OCI-M2 (cell line): ENCODE results near the gene NCEH1.
A peak's percentile ranks its signal among the peaks of the same experiment; 100 is the strongest.
"Not testable (repeated sequence)": the region's sequence is repeated elsewhere in the genome, so short reads cannot be mapped to it uniquely, and the experiment has no call there.

Source experiments
- DNase-seq: peaks from one replicate; lab custom pipeline; 2025; ENCODE audit not compliant: unreplicated experiment; lab: John Stamatoyannopoulos, UW

Gene NCEH1

DNA sequence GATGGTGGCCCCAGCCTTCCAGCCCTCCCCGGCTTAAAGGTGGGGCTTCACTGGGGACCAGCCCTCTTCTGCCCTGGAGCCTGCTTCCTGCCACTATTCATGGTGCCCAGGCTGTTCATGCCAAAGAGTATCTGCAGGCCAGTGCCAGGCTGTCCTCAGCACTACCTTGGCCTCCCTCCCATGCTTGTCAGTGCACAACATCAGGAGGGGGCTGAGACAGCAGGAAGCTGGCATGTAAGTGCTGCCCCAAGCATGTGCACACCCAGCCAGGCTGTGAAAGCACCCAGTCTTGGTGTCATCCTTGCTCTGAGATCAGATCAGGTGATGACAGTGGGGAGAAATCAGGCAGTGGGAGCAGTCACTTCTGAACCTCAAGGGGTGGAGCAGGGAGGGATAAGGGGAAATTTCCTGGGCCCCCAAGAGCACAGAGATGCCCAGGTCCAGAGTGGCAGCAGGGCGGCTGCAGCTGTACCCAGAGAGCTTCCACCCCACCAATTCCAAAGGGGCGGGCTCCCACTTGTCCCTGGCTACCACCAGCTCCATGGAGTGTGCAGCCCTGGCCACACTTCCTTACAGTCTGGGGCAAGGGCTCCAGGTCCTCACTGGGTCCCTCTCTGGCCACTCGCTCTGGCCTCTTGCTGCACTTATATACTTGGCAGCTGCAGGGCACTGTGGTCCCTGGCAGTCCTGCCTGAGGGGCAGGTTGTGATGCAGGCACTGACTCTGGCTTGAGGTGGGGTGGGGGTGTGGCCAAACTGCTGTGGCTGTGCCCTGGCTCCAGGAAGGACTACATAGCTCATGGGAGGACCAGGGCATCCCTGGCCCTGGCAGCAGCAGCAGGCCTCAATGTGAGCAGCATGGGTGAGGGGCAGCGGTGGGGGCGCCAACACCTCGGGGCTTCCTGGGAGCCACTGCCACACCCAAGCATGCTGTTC is 96.3 kb downstream of the NCEH1 start:
- no peak for DNase-seq

- DNase-seq = no peak
Observed at GRCh38 chr3:172613845-172614244, 97.0 kb downstream of the NCEH1 start.

DNA sequence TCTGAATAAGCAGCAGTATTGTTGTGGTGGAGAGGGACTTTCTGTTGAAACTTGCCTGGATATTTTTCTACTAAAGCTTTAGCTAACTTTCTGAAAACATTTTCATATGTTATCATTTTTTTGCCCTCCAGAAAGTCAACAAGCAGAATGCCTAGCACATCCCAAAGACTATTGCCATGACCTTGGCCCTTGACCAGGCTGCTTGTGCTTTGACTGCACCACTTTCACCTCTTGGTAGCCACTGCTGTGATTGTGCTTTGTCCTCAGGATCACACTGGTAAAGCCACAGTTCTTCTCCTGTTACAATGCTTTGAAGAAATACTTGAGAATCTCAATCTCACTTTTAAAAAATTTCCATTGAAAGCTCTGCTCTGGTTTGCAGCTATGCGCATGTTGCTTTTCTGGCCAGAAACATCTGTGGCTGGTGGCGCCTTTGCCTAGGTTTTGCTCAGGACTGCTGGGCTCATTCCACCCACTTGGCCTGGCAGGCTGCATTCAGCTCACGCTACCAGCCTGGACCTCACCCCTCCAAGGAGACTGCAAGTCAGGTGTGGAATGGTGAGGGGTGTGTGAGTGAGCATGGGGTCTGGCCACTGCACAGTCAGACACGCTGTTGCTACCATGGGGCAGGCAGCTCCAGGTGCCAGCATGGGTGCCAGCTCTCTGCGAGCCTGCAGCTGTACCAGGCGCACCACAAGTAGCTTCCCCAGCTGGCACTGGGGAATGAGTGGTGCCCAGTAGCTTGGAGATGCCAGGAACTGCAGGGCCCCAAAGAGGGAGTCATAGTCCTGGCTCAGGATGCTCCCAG is 97.8 kb downstream of the NCEH1 start:
- no peak for DNase-seq

GRCh38 chr3:172609750-172610149 is 101.1 kb downstream of the NCEH1 start:
- no peak for DNase-seq

DNA sequence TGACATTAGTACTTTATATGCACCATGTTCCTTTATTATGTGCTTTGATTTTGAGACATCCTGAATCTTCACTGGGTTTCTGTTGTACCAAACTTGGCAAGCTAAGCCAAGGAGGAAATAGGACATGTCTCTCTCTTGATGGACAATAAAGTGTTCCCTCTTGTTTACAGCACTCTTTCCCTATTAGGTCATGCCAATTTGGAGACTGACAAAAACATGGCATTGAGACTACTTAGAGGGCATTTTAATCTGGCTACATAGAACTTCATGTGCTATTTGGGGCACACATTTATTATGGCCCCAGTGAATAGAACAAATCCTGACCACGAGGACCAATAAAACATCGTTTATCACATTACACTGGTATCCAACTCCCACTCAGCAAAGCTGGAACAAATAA is 102.3 kb downstream of the NCEH1 start:
- no peak for DNase-seq

GRCh38 chr3:172607305-172608121 is 103.4 kb downstream of the NCEH1 start:
- DNase-seq = no peak

DNA sequence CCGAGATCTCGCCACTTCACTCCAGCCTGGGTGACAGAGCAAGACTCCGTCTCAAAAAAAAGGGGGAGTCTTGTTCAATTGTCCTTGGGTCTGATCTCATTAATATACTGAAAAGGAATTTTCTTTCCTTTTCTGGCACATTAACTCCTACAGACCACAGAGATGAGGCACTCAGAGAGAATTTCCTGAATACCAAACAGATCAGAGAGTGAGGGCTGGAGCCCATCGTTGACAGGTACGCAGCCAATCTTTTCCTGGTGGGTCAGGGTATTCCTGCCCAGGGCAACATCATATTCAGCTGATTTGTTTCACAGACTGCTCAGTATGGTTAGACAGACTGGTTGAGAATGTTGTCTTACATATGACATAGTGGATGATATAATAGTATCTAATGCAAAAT is 104.8 kb downstream of the NCEH1 start:
- DNase-seq = no peak

DNA sequence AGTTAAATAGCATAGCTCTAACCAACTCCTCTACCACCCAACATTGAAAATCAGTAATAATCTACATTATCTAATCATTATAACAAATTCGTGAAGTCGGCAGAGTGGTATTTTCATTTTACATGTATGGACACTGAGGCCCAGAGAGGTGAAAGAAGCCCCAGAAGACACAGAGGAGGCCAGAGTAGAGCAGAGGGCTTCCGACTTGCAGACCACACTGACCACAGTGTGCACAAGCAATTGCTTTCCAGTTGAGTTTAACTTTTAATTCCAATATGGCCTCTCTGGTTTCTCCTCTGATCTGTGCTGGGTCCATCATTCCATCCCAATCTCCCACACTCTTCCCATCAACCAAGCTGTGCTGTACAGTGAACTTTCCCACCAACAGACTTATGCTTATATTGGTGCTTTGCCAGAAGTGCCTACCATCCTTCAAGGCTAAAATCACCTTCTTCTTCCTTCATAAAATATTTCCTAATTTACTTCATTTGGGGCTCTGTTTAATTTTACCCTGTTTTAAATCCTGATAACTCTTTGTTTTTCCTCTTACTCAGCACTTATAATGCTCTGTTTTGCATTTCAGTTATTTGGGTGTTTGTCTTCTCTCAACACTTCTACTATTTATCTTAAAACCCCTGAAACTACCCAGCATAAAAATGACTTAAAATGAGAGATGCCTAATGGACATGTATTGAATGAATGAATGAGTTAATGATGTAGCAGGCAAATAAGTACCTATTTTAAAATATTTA is 105.8 kb downstream of the NCEH1 start:
- no peak for DNase-seq

DNA sequence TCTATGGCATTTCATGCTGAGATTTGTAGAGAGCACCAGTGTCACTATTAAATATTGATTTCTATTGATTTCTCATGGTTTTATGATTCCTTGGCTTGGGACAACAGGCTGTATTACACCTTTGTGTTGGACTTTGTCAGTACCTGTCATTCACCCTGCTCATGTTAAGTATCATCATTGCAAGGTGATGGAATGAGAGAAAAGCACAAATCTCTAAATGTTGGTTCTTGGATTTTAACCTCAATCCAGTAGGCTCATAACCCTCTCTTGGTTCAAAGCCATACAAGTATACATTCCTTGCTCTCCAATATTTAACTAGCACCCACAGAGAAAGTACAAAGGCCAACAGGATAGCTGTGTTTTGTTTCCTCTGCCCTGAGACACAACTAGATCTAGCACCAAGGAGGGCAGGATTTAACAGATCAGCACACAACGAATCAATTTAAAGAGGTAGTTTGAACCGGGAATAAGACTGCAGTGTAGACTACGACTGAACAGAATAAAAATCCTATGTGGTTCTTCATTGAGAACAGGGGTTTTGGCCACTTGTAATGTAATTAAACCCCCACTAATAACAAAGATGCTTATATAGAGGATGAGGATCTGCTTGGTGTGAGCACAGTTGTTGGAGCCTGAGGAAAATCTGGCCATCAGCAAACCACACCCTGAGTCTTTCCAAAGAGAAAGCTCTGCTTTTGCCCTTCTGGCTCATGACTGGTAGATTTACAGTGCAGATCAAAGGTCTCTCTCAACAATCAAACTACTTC is 109.6 kb downstream of the NCEH1 start:
- DNase-seq = no peak

DNA sequence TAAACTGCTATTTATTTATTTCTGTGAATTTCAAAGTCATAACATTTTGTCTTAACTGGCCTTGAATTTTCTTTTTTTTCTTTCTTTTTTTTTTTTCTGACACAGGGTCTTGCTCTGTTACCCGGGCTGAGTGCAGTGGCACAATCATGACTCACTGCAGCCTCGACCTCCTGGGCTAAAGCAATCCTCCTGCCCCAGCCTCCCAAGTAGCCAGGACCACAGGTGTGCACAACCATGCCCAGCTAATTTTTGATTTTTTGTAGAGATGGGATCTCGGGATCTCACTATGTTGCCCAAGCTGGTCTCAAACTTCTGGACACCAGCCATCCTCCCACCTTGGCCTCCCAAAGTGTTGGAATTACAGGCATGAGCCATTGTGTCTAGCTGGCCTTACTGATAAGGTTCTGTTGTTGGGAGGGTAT is 110.2 kb downstream of the NCEH1 start:
- DNase-seq = no peak

GRCh38 chr3:172598904-172599303 is 112.0 kb downstream of the NCEH1 start:
- no peak for DNase-seq

DNA sequence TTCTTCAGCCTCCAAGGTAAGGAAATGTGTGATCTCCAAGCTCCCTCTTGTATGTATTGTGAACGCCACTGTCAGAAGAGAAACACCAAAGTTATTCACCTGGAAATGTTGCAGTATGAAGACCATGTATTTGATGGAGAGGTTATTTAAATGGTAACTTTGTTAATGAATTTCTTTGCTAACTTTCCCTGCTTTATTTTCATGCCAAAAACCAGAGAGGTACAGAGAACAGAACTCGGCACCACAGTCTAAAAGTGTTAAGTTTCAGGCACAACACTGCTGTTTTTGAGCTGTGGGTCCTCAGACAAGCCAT is 114.5 kb downstream of the NCEH1 start:
- no peak for DNase-seq

DNA sequence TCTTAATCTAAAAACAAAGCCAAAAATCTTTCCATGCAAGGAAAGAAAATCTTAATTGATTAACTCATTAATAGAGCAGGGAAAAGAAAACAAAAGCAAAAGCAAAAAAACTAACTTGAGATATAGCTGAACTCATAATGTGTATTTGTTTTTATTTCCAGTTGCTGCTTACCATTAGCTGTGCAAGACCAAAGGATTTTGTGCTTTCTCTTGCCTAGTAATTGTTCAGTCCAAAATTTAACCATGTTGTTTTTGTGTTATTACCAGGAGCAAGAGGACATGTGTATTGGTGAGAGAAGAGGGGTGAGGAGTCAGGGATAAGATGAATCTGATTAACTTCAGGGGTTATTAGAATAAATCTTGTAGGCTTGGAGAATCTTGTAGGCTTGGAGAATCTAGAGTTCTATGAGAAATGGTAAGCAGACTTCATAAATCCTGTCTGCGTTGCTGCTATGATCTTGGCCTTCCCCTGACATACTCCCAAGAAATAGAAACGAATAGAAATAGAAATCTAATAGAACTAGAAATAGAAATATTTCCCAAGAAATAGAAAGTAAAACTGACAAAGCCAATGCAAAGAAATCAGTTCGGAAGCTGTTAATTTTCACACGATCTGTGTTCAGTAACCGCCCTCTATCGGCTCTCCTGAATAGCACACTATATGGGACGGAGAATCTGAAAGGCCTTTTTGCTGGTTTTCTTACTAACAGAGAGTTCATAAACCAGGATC is 115.0 kb downstream of the NCEH1 start:
- DNase-seq = peak; percentile 17

DNA sequence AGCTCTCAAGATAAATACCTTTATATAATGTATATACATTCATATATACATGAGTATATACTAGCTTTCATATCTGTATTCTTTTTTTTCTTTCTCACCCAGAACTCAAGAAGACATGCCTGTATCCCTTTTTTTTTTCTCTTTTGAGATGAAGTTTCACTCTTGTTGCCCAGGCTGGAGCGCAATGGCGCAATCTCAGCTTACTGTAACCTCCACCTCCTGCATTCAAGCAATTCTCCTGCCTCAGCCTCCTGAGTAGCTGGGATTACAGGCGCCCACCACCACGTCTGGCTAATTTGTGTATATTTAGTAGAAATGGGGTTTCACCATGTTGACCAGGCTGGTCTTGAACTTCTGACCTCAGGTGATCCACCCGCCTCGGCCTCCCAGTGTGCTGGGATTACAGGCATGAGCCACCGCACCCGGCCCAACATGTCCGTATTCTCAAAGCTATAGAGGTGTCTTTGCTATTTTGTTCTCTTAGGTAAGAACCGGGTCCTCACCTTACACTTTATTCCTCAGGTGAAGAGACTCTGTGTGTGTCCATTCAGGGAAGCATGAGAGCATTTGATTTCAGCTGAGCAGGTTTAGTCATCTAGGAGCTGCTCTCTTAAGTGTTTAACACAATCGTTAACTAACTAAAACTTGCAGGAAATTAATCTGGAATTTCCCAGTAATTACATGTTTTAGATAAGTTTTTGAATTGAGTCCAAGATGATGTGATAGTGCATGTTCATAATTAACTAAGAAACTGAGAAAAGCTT is 115.8 kb downstream of the NCEH1 start:
- DNase-seq = not testable (repeated sequence)

GRCh38 chr3:172592898-172593669 is 117.8 kb downstream of the NCEH1 start:
- DNase-seq = no peak

DNA sequence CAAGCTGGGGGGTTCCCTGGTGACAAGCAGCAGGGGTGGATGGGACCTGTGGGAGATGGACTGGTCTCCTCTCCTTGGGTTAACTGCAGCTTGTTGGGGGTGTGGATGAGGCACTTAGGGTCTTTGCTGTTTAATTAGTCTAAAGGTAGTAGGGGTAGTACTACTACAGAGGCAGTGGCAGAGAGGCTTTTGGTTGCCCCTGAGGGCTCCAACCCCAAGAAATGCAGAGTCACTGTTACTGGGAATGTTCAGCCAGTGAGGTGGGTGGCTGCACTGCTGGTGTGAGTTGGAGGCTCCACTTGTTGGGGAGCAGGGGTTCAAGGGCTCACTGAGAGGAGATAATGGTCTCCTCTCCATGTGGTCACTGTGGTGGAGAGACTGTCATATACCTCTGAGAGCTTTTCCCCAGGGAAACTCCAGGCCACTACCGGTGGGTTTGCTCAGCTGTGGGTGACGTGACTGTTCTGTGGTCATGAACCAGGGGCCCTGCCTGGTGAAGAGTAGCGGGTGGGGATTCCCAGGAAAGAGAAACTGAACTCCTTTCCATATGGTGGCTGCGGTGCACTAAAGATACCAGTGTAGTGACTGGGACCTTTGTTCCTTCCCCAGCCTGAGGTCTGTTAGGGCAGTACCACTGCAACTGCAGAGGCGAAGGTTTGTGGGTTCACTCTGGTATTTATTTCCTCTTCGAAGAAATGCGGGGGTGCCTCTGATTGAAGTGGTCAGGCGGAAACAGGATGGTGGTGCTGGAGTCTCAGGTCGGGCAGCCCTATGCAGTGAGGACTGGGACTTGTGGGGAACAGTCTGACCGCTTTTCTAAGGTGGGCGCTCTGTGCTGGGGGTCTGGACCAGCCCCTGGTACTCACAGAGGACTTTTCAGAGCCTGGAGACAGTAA is 118.7 kb downstream of the NCEH1 start:
- no peak for DNase-seq

- no peak for DNase-seq
Observed at GRCh38 chr3:172591125-172591605, 119.7 kb downstream of the NCEH1 start.
